NCI-H345 (cell line): ENCODE measurements around the gene C17orf75.
A peak's percentile ranks its signal among the peaks of the same experiment; 100 is the strongest.

Experiments used
- DNase-seq: peaks from one replicate; lab custom pipeline; 2025; lab: John Stamatoyannopoulos, UW

Gene C17orf75

GRCh38 chr17:32302860-32303649 is 38.9 kb downstream of the C17orf75 start:
- DNase-seq: peak; percentile 15

GRCh38 chr17:32302037-32302436 is 39.9 kb downstream of the C17orf75 start:
- no peak for DNase-seq

GRCh38 chr17:32299580-32300164 is 42.3 kb downstream of the C17orf75 start:
- no peak for DNase-seq

GRCh38 chr17:32298721-32299579 is 43.0 kb downstream of the C17orf75 start:
- peak; percentile 47 for DNase-seq

- DNase-seq: no peak
These were observed 43.7 kb downstream of the C17orf75 start for GRCh38 chr17:32298298-32298697.

- no peak for DNase-seq
These were observed 44.1 kb downstream of the C17orf75 start for GRCh38 chr17:32297860-32298259.

GRCh38 chr17:32297424-32297823 is 44.5 kb downstream of the C17orf75 start:
- DNase-seq: no peak

- no peak for DNase-seq
These were observed 49.9 kb downstream of the C17orf75 start for GRCh38 chr17:32292094-32292493.

GRCh38 chr17:32289471-32290070 is 52.4 kb downstream of the C17orf75 start:
- peak; percentile 35 for DNase-seq

GRCh38 chr17:32288615-32289014 is 53.4 kb downstream of the C17orf75 start:
- DNase-seq: no peak

- DNase-seq: no peak
These were observed 54.0 kb downstream of the C17orf75 start for GRCh38 chr17:32287804-32288511.

- no peak for DNase-seq
These were observed 55.5 kb downstream of the C17orf75 start for GRCh38 chr17:32286518-32286900.

- no peak for DNase-seq
These were observed 56.0 kb downstream of the C17orf75 start for GRCh38 chr17:32285746-32286517.

- DNase-seq: no peak
These were observed 56.7 kb downstream of the C17orf75 start for GRCh38 chr17:32285306-32285705.

GRCh38 chr17:32283745-32284201 is 58.2 kb downstream of the C17orf75 start:
- DNase-seq: no peak

- DNase-seq: peak; percentile 74
These were observed 60.9 kb downstream of the C17orf75 start for GRCh38 chr17:32281011-32281451.

- DNase-seq: no peak
These were observed 61.9 kb downstream of the C17orf75 start for GRCh38 chr17:32279891-32280716.

- no peak for DNase-seq
These were observed 63.2 kb downstream of the C17orf75 start for GRCh38 chr17:32278815-32279214.
